HEK293 (cell line): Measurements from ENCODE around the gene ING1.

Experiments
- CTCF ChIA-PET: fragments of 350-600 bp; formaldehyde crosslinking; extraction: SDS; loops from one replicate; lab custom pipeline; 2021; ENCODE audit warnings: antibody characterized with exemption; lab: Yijun Ruan, JAX
- POLR2A ChIA-PET: fragments of 300-600 bp; formaldehyde crosslinking; extraction: SDS; loops from one replicate; lab custom pipeline; 2020; ENCODE audit warnings: antibody characterized with exemption, inconsistent platforms; lab: Yijun Ruan, JAX
- H3K27ac ChIP-seq: fragments of 200-500 bp; sonication (Bioruptor generic); 2 replicates; pipeline ENCODE4 v1.5.1; 2014; ENCODE audit warnings: low read depth, low read length, control low read depth, inconsistent platforms; ENCODE audit errors: extremely low read depth
- H3K36me3 ChIP-seq, 2 experiments: fragments of 200-500 bp in 1 of 2; sonication (Bioruptor generic) in 1 of 2; 1 replicate in 1 of 2; 2 replicates in 1 of 2; pipeline ENCODE4 v1.5.1; 2014 to 2017; ENCODE audit warnings: inconsistent platforms in 2 of 2, low read length in 2 of 2; ENCODE audit not compliant: control insufficient read depth in 2 of 2, insufficient read depth in 1 of 2
- H3K4me1 ChIP-seq: fragments of 200-500 bp; sonication (Bioruptor generic); 2 replicates; pipeline ENCODE4 v1.5.1; 2014; ENCODE audit warnings: mild to moderate bottlenecking, low read length, inconsistent platforms; ENCODE audit not compliant: control insufficient read depth, insufficient read depth
- H3K4me3 ChIP-seq: 2 replicates; pipeline ENCODE4 v1.5.1; 2011; ENCODE audit warnings: low read depth, mild to moderate bottlenecking, control low read depth, low read length, moderate library complexity
- H3K9me3 ChIP-seq: fragments of 200-500 bp; sonication (Bioruptor generic); 2 replicates; pipeline ENCODE4 v1.5.1; 2014; ENCODE audit warnings: low read depth, low read length, inconsistent platforms; ENCODE audit not compliant: control insufficient read depth, insufficient read depth
- BCL11A ChIP-seq: fragments of 450-650 bp; formaldehyde crosslinking; IDR thresholded peaks from 2 replicates; pipeline ENCODE4 v1.5.1; 2016; ENCODE audit warnings: low read depth, missing biosample characterization, missing genetic modification characterization
- CTCF ChIP-seq: fragments of 450-650 bp; formaldehyde crosslinking; IDR thresholded peaks from 2 replicates; pipeline ENCODE4 v1.5.1; 2016; ENCODE audit warnings: missing biosample characterization, missing genetic modification characterization
- ELK4 ChIP-seq: IDR thresholded peaks from 2 replicates; pipeline ENCODE4 v1.6.1; 2011; ENCODE audit warnings: mild to moderate bottlenecking, low read depth, low read length, borderline replicate concordance
- HOXA7 ChIP-seq: sonication (generic); formaldehyde crosslinking; IDR thresholded peaks from 2 replicates; pipeline ENCODE4 v1.8.1; 2022; ENCODE audit warnings: missing genetic modification reagents, borderline replicate concordance
- KLF1 ChIP-seq: fragments of 450-650 bp; formaldehyde crosslinking; IDR thresholded peaks from 2 replicates; pipeline ENCODE4 v1.5.1; 2016; ENCODE audit warnings: missing biosample characterization, missing genetic modification characterization
- SCRT1 ChIP-seq: fragments of 450-650 bp; formaldehyde crosslinking; IDR thresholded peaks from 2 replicates; pipeline ENCODE4 v1.5.1; 2016; ENCODE audit warnings: missing biosample characterization, missing genetic modification characterization, borderline replicate concordance
- SETDB1 ChIP-seq: IDR thresholded peaks from one replicate; pipeline ENCODE4 v1.6.1; 2017; ENCODE audit warnings: mild to moderate bottlenecking, low read length, moderate library complexity, mixed read lengths; ENCODE audit not compliant: insufficient read length
- WT1 ChIP-seq: fragments of 450-650 bp; formaldehyde crosslinking; IDR thresholded peaks from 2 replicates; pipeline ENCODE4 v1.5.1; 2016; ENCODE audit warnings: missing biosample characterization, missing genetic modification characterization
- ZBTB44 ChIP-seq: fragments of 450-650 bp; IDR thresholded peaks from 2 replicates; pipeline ENCODE4 v1.5.1; 2018; ENCODE audit warnings: missing biosample characterization, mild to moderate bottlenecking, missing genetic modification characterization
- ZBTB49 ChIP-seq: fragments of 450-650 bp; formaldehyde crosslinking; IDR thresholded peaks from 2 replicates; pipeline ENCODE4 v1.5.1; 2016; ENCODE audit warnings: missing biosample characterization, missing genetic modification characterization, low read depth
- ZBTB6 ChIP-seq: fragments of 450-650 bp; formaldehyde crosslinking; IDR thresholded peaks from 2 replicates; pipeline ENCODE4 v1.5.1; 2017; ENCODE audit warnings: missing biosample characterization, missing genetic modification characterization
- ZNF132 ChIP-seq: fragments of 450-650 bp; formaldehyde crosslinking; IDR thresholded peaks from 2 replicates; pipeline ENCODE4 v1.5.1; 2017; ENCODE audit warnings: missing biosample characterization, missing genetic modification characterization, borderline replicate concordance
- ZNF157 ChIP-seq: fragments of 450-650 bp; formaldehyde crosslinking; IDR thresholded peaks from 2 replicates; pipeline ENCODE4 v1.5.1; 2016; ENCODE audit warnings: missing biosample characterization, missing genetic modification characterization
- ZNF311 ChIP-seq: fragments of 450-650 bp; formaldehyde crosslinking; IDR thresholded peaks from 2 replicates; pipeline ENCODE4 v1.5.1; 2017; ENCODE audit warnings: missing biosample characterization, missing genetic modification characterization, borderline replicate concordance
- ZNF341 ChIP-seq: fragments of 450-650 bp; formaldehyde crosslinking; IDR thresholded peaks from 2 replicates; pipeline ENCODE4; 2016; ENCODE audit warnings: low read depth, missing biosample characterization, missing genetic modification characterization
- ZNF391 ChIP-seq: fragments of 450-650 bp; formaldehyde crosslinking; IDR thresholded peaks from 2 replicates; pipeline ENCODE4 v1.5.1; 2016; ENCODE audit warnings: low read depth, missing biosample characterization, missing genetic modification characterization, borderline replicate concordance
- ZNF488 ChIP-seq: fragments of 450-650 bp; formaldehyde crosslinking; IDR thresholded peaks from 2 replicates; pipeline ENCODE4 v1.5.1; 2016; ENCODE audit warnings: missing biosample characterization, missing genetic modification characterization
- ZNF501 ChIP-seq: fragments of 450-650 bp; formaldehyde crosslinking; IDR thresholded peaks from 2 replicates; pipeline ENCODE4 v1.5.1; 2016; ENCODE audit warnings: missing biosample characterization, missing genetic modification characterization
- ZNF513 ChIP-seq: fragments of 450-650 bp; IDR thresholded peaks from 2 replicates; pipeline ENCODE4 v1.5.1; 2018; ENCODE audit warnings: missing biosample characterization, missing genetic modification characterization
- ZNF645 ChIP-seq: fragments of 450-650 bp; formaldehyde crosslinking; IDR thresholded peaks from 2 replicates; pipeline ENCODE4; 2016; ENCODE audit warnings: missing biosample characterization, missing genetic modification characterization
- ZNF747 ChIP-seq: fragments of 450-650 bp; formaldehyde crosslinking; IDR thresholded peaks from 2 replicates; pipeline ENCODE4 v1.5.1; 2016; ENCODE audit warnings: missing biosample characterization, missing genetic modification characterization
- ZNF791 ChIP-seq: fragments of 450-650 bp; formaldehyde crosslinking; IDR thresholded peaks from 2 replicates; pipeline ENCODE4 v1.5.1; 2016; ENCODE audit warnings: missing biosample characterization, missing genetic modification characterization

The ING1 gene

GRCh38 chr13:110771194-110771593, 57.7 kb downstream of the ING1 start (continued):
- TF ChIP-seq HOXA7 (CRISPR knock-in tag) (no peak), ZNF391 (no peak), ZBTB44 (no peak), ZBTB49 (no peak), ZNF488 (no peak), CTCF (tag by site-specific recombination) (no peak), ZNF341 (no peak), KLF1 (tag by site-specific recombination) (no peak), WT1 (tag by site-specific recombination) (no peak), ZNF501 (tag by site-specific recombination) (no peak)
- TF ChIP-seq, all 188 proteins: peak for 0

DNA sequence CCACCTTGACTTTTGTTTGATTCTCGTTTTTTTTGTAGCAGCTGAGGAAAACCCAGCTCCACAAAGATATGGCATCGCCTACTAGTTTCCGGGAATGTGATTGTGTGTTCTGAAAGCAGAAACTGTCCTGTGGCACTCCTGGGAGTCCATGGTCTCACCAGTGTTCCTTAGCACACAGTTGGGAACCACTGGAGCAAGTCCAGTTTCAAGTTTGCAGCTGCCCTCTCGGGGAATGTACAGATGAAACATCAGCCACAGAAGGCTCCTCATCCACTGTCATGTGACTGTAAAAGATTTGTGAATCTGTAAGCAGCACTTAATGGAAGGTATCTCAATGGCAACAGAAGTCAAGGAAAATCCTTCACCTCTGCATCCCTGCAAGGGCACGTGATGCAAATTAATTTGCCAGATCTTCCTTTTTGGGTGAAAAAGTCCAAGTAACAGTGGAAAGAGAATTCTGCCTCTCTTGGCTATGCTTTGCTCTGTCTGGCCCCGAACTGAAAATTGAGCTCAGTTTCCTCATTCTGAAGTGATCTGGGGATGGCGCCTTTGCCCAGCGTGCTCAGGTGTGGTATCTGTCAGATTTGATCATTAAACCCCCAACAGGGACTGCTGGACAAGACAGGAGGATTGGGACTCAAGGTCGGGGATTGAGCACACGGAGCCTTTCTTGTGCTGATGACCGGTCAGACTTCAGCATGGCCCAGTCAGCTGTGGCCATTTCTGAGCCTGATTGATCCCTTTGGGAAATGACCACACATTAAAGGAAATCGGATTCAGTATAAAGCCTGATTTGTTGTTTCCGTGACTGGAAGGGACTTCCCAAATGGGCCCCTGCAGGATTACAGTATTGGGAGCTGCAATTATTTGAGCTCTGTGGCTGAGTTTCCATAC, 58.8 kb downstream of the ING1 start:
- CTCF ChIA-PET, result no interaction called here
- H3K36me3 ChIP-seq, result no peaks in the 10 kb centered on the region
- TF ChIP-seq ZNF791 (tag by site-specific recombination) (no peak), ZNF513 (tag by site-specific recombination) (no peak), BCL11A (tag by site-specific recombination) (no peak), ZNF157 (no peak), ELK4 (no peak), ZBTB6 (tag by site-specific recombination) (no peak), ZNF311 (tag by site-specific recombination) (no peak), ZNF132 (tag by site-specific recombination) (no peak), ZNF747 (no peak), SETDB1 (no peak), SCRT1 (tag by site-specific recombination) (no peak), ZNF645 (no peak)
- H3K4me1 ChIP-seq, result no peaks in the 10 kb centered on the region
- POLR2A ChIA-PET, result no interaction called here
- no peaks in the 10 kb centered on the region for H3K9me3 ChIP-seq
- no peak overlapping the region for H3K27ac ChIP-seq
- H3K4me3 ChIP-seq, result no peak overlapping the region
